Endothelial cell of umbilical vein (primary cell): ENCODE measurements around the gene FARP1. TPM values are rescaled to one million over a fixed set of nuclear protein-coding genes. Genes with fewer than 3 reads are reported as not detected.

ENCODE experiments used
- BruUV-seq: library from RNA; stranded (reverse); fragments of 400-500 nt; replicated peaks from 2 replicates; lab custom pipeline; 2021; lab: Mats Ljungman, UMichigan
- CTCF ChIA-PET: fragments of 300-600, 350-600 bp; sonication (Branson Sonifier 250); formaldehyde crosslinking; loops from one replicate; lab custom pipeline; 2021; ENCODE audit warnings: antibody characterized with exemption, inconsistent platforms; lab: Charles Lee
- POLR2A ChIA-PET: fragments of 300-600, 350-600 bp; sonication (Branson Sonifier 250); formaldehyde crosslinking; loops from one replicate; lab custom pipeline; 2021; ENCODE audit warnings: antibody characterized with exemption, inconsistent platforms; lab: Charles Lee
- DNase-seq: peaks from one replicate; pipeline ENCODE4 v3.0.0-alpha.2; 2011; ENCODE audit warnings: low read depth, low spot score
- FAIRE-seq: peaks from 2 replicates; lab custom pipeline; 2011; peaks lifted over from hg19 to GRCh38; lab: Jason Lieb, UNC
- H2AFZ ChIP-seq: 2 replicates; pipeline ENCODE4 v1.6.0; 2012; ENCODE audit warnings: low read depth, low read length, control low read depth, inconsistent platforms
- H3K27ac ChIP-seq: 2 replicates; pipeline ENCODE4 v1.5.1; 2011; ENCODE audit warnings: low read depth, mild to moderate bottlenecking, control low read depth, low read length, moderate library complexity; ENCODE audit not compliant: insufficient read depth
- H3K27me3 ChIP-seq, 2 experiments: 2 replicates each; pipeline versions ENCODE4 v1.6.0 to v1.6.1; 2011; ENCODE audit warnings: low read length in 2 of 2, mixed read lengths in 1 of 2; ENCODE audit not compliant: control insufficient read depth in 2 of 2, insufficient read depth in 2 of 2
- H3K36me3 ChIP-seq, 2 experiments: 2 replicates in 1 of 2; 3 replicates in 1 of 2; pipeline ENCODE4 v1.5.1; 2011; ENCODE audit warnings: low read length in 2 of 2, mild to moderate bottlenecking in 1 of 2, moderate library complexity in 1 of 2; ENCODE audit not compliant: control insufficient read depth in 2 of 2, insufficient read depth in 2 of 2; ENCODE audit errors: extremely low read depth in 1 of 2
- H3K4me1 ChIP-seq: 3 replicates; pipeline ENCODE4 v1.5.1; 2011; ENCODE audit warnings: mild to moderate bottlenecking, low read length; ENCODE audit not compliant: control insufficient read depth, insufficient read depth; ENCODE audit errors: extremely low read depth
- H3K4me2 ChIP-seq: 2 replicates; pipeline ENCODE4 v1.6.1; 2011; ENCODE audit warnings: low read length, control low read depth, mixed read lengths; ENCODE audit not compliant: insufficient read depth
- H3K4me3 ChIP-seq, 3 experiments: fragments of 200-600 bp in 1 of 3; sonication (generic), shearing (Covaris generic) in 1 of 3; replicated peaks in 1 of 3; 2 replicates each; pipeline ENCODE4 v1.5.1; 2011 to 2016; ENCODE audit warnings: control low read depth in 3 of 3, low read length in 3 of 3, mild to moderate bottlenecking in 2 of 3, inconsistent platforms in 1 of 3, low read depth in 1 of 3, moderate library complexity in 1 of 3; ENCODE audit not compliant: insufficient read depth in 1 of 3
- H3K79me2 ChIP-seq: 2 replicates; pipeline ENCODE4 v1.6.0; 2012; ENCODE audit warnings: low read length, inconsistent platforms; ENCODE audit not compliant: control insufficient read depth, insufficient read depth
- H3K9ac ChIP-seq: replicated peaks from 2 replicates; pipeline ENCODE3; 2011; ENCODE audit warnings: low read length, control low read depth; ENCODE audit not compliant: insufficient read depth; ENCODE audit errors: extremely low read depth
- H3K9me1 ChIP-seq: replicated peaks from 3 replicates; pipeline ENCODE4 v1.6.0; 2011; ENCODE audit warnings: mild to moderate bottlenecking, low read length; ENCODE audit not compliant: control insufficient read depth, insufficient read depth; ENCODE audit errors: extremely low read depth
- H3K9me3 ChIP-seq: replicated peaks from 2 replicates; pipeline ENCODE4 v1.5.1; 2012; ENCODE audit warnings: low read length, inconsistent platforms; ENCODE audit not compliant: control insufficient read depth, insufficient read depth
- H4K20me1 ChIP-seq: replicated peaks from 2 replicates; pipeline ENCODE3; 2011; ENCODE audit warnings: mild to moderate bottlenecking, low read length; ENCODE audit not compliant: control insufficient read depth, insufficient read depth; ENCODE audit errors: extremely low read depth
- CTCF ChIP-seq, 2 donors: IDR thresholded peaks; 1 replicate in 1 of 2; 2 replicates in 1 of 2; pipeline ENCODE4 v1.5.1; 2011; ENCODE audit warnings: low read length in 2 of 2, mild to moderate bottlenecking in 2 of 2, moderate library complexity in 2 of 2, control low read depth in 1 of 2, inconsistent platforms in 1 of 2, low read depth in 1 of 2; ENCODE audit not compliant: insufficient read depth in 1 of 2; ENCODE audit errors: extremely low read depth in 1 of 2
- EZH2 ChIP-seq: IDR thresholded peaks from 2 replicates; pipeline ENCODE4 v1.6.1; 2012; ENCODE audit warnings: borderline replicate concordance, low read depth, mild to moderate bottlenecking, moderate library complexity, low read length, inconsistent platforms; ENCODE audit not compliant: severe bottlenecking
- FOS ChIP-seq: IDR thresholded peaks from 2 replicates; pipeline ENCODE4 v1.6.1; 2011; ENCODE audit warnings: mild to moderate bottlenecking, low read length, moderate library complexity, borderline replicate concordance; ENCODE audit not compliant: insufficient read depth
- GATA2 ChIP-seq: IDR thresholded peaks from 2 replicates; pipeline ENCODE4 v1.7.0; 2011; ENCODE audit warnings: low read depth, mild to moderate bottlenecking, moderate library complexity, mixed read lengths, low read length; ENCODE audit not compliant: insufficient read length, insufficient read depth
- JUN ChIP-seq: IDR thresholded peaks from 2 replicates; pipeline ENCODE4 v1.6.1; 2011; ENCODE audit warnings: borderline replicate concordance, low read depth; ENCODE audit not compliant: insufficient read length, insufficient read depth
- MAX ChIP-seq: IDR thresholded peaks from 2 replicates; pipeline ENCODE4 v1.6.1; 2011; ENCODE audit not compliant: insufficient read depth, insufficient read length
- MYC ChIP-seq: IDR thresholded peaks from one replicate; pipeline ENCODE4 v1.6.1; 2011; ENCODE audit warnings: mild to moderate bottlenecking, low read depth, low read length
- POLR2A ChIP-seq: IDR thresholded peaks from 2 replicates; pipeline ENCODE4 v1.6.1; 2012; ENCODE audit warnings: low read depth, mild to moderate bottlenecking, control low read depth, low read length
- POLR2AphosphoS5 ChIP-seq: IDR thresholded peaks from 2 replicates; pipeline ENCODE4 v1.6.1; 2012; ENCODE audit warnings: low read depth, mild to moderate bottlenecking, control low read depth, low read length, moderate library complexity; ENCODE audit not compliant: insufficient read depth
- dilution Hi-C: fragments of 300-500 bp; cut with MboI; formaldehyde crosslinking; loops from one replicate; pipeline ENCODE4 v1.15.0; 2019; ENCODE audit warnings: low sequenced_read_pairs; ENCODE audit not compliant: extremely low pct_ligation_motif_present
- intact Hi-C: fragments of 100-400 bp; cut with micrococcal nuclease; formaldehyde crosslinking; loops from one replicate; pipeline ENCODE4 v1.10.0; 2022
- polyA plus RNA-seq, 4 experiments: library from polyadenylated mRNA; depleted of rRNA in 3 of 4; stranded (reverse) in 3 of 4; unstranded in 1 of 4; fragments of >200 nt; gene quantifications; 2 replicates each; pipeline versions ENCODE4 v1.2.1 to v1.2.3, GENCODE V29; 2011 to 2012; ENCODE audit warnings: missing spikeins in 1 of 4
- total RNA-seq: library from RNA; stranded (reverse); gene quantifications from 2 replicates; pipeline ENCODE4 v1.2.3, GENCODE V29; 2021

Gene FARP1
- total and polyA plus RNA-seq, 2 donors (not counting 3 experiments of a cell fraction or from before 2014, with no cell fraction given), result 19.0 to 77.7 TPM

GRCh38 chr13:98310485-98311199 is 167.7 kb downstream of the FARP1 start:
- H2AFZ ChIP-seq, result no peak overlapping the region
- dilution Hi-C loops, result no loop called here
- intact Hi-C loops, result no loop called here
- DNase-seq, result peak; percentile 11
- TF ChIP-seq EZH2, result no peak
- no peak for TF ChIP-seq JUN
- TF ChIP-seq CTCF (IDR thresholded peaks at IDR 0.05; ENCODE audit: extremely low read depth in 1 of 2, insufficient read depth in 1 of 2, low read depth in 1 of 2, low read length in 2 of 2), result no peak
- TF ChIP-seq MAX, result no peak
- TF ChIP-seq GATA2, result no peak
- TF ChIP-seq MYC, result no peak
- no peak for TF ChIP-seq POLR2A
- no peak for TF ChIP-seq FOS
- TF ChIP-seq POLR2AphosphoS5, result no peak
- POLR2A ChIA-PET, result no interaction called here
- peaks cover 8% of the 10 kb centered on the region for H3K4me1 ChIP-seq
- H3K27me3 ChIP-seq, result no peaks in the 10 kb centered on the region
- H3K4me3 ChIP-seq, result no peak overlapping the region
- H3K9me1 ChIP-seq, result no peaks in the 10 kb centered on the region
- H3K36me3 ChIP-seq, result no peaks in the 10 kb centered on the region
- H3K9ac ChIP-seq, result no peak overlapping the region
- no peak overlapping the region for H3K4me2 ChIP-seq
- BruUV-seq, result no TSS peak
- H3K27ac ChIP-seq, result no peak overlapping the region
- H3K9me3 ChIP-seq, result no peaks in the 10 kb centered on the region
- no peaks in the 10 kb centered on the region for H3K79me2 ChIP-seq
- no peaks in the 10 kb centered on the region for H4K20me1 ChIP-seq
- CTCF ChIA-PET, result no interaction called here
- no peak for FAIRE-seq
